Measurements from ENCODE around the gene B4GALNT1. TPM values are rescaled to one million over a fixed set of nuclear protein-coding genes. Genes with fewer than 3 reads are reported as not detected.

The B4GALNT1 gene
- total and polyA plus RNA-seq, 9 of the 15 experiments (the other 6 are each of a cell fraction or from before 2014, with no cell fraction given) = 1.0 to 32.2 (median 9.8) TPM

Other genes starting within 250 kb of the B4GALNT1 start
Only the 7 nearest of the 24 such genes appear.
- 128 and 135 TPM in 2 replicates for gene DCTN2, start 86.0 kb downstream of the B4GALNT1 start, total RNA-seq (2014; rRNA removed)
- 114 and 115 TPM in 2 replicates for gene DCTN2, start 86.0 kb downstream of the B4GALNT1 start, total RNA-seq (2014; rRNA removed; fragmentation: Illumina TruSeq; extraction: Trizol)
- 122 and 151 TPM in 2 replicates for gene DCTN2, start 86.0 kb downstream of the B4GALNT1 start, total RNA-seq (2015; rRNA removed; fragmentation: Illumina TruSeq; extraction: Trizol)
- gene DCTN2, start 86.0 kb downstream of the B4GALNT1 start, total RNA-seq (2021) = 119 and 129 TPM in 2 replicates
- 137 and 161 TPM in 2 replicates for gene DCTN2, start 86.0 kb downstream of the B4GALNT1 start, polyA plus RNA-seq (2011; rRNA removed)
- 255 and 270 TPM in 2 replicates for gene DCTN2, start 86.0 kb downstream of the B4GALNT1 start, polyA plus RNA-seq (2014; fragmentation: Illumina TruSeq; extraction: Trizol)
- 10 to 100 TPM; 43.6 to 64.7 TPM for gene DCTN2, start 86.0 kb downstream of the B4GALNT1 start, polyA plus RNA-seq (2014; fragmentation: Nextera tagmentation; extraction: Ambion mirVana)
- gene DCTN2, start 86.0 kb downstream of the B4GALNT1 start, polyA plus RNA-seq (2014; rRNA removed) = 125 and 127 TPM in 2 replicates
- 5.9 and 7.1 TPM in 2 replicates for gene KIF5A, start 83.2 kb downstream of the B4GALNT1 start, total RNA-seq (2014; rRNA removed)
- gene KIF5A, start 83.2 kb downstream of the B4GALNT1 start, total RNA-seq (2014; rRNA removed; fragmentation: Illumina TruSeq; extraction: Trizol) = 7.3 and 8.0 TPM in 2 replicates
- gene KIF5A, start 83.2 kb downstream of the B4GALNT1 start, total RNA-seq (2015; rRNA removed; fragmentation: Illumina TruSeq; extraction: Trizol) = 4.3 and 4.5 TPM in 2 replicates
- 14.2 and 17.7 TPM in 2 replicates for gene KIF5A, start 83.2 kb downstream of the B4GALNT1 start, total RNA-seq (2021)
- gene KIF5A, start 83.2 kb downstream of the B4GALNT1 start, polyA plus RNA-seq (2011; rRNA removed) = 16.0 and 19.3 TPM in 2 replicates
- 16.0 and 16.1 TPM in 2 replicates for gene KIF5A, start 83.2 kb downstream of the B4GALNT1 start, polyA plus RNA-seq (2014; fragmentation: Illumina TruSeq; extraction: Trizol)
- gene KIF5A, start 83.2 kb downstream of the B4GALNT1 start, polyA plus RNA-seq (2014; fragmentation: Nextera tagmentation; extraction: Ambion mirVana) = 1 to 10 TPM; 3.4 to 5.3 TPM
- 15.8 and 17.7 TPM in 2 replicates for gene KIF5A, start 83.2 kb downstream of the B4GALNT1 start, polyA plus RNA-seq (2014; rRNA removed)
- 13.8 and 20.7 TPM in 2 replicates for gene PIP4K2C, start 42.0 kb downstream of the B4GALNT1 start, total RNA-seq (2014; rRNA removed)
- gene PIP4K2C, start 42.0 kb downstream of the B4GALNT1 start, total RNA-seq (2014; rRNA removed; fragmentation: Illumina TruSeq; extraction: Trizol) = 18.3 and 19.9 TPM in 2 replicates
- 18.0 and 22.3 TPM in 2 replicates for gene PIP4K2C, start 42.0 kb downstream of the B4GALNT1 start, total RNA-seq (2015; rRNA removed; fragmentation: Illumina TruSeq; extraction: Trizol)
- 28.8 and 29.3 TPM in 2 replicates for gene PIP4K2C, start 42.0 kb downstream of the B4GALNT1 start, total RNA-seq (2021)
- gene PIP4K2C, start 42.0 kb downstream of the B4GALNT1 start, polyA plus RNA-seq (2011; rRNA removed) = 31.3 and 31.4 TPM in 2 replicates
- gene PIP4K2C, start 42.0 kb downstream of the B4GALNT1 start, polyA plus RNA-seq (2014; fragmentation: Illumina TruSeq; extraction: Trizol) = 39.5 and 41.4 TPM in 2 replicates
- gene PIP4K2C, start 42.0 kb downstream of the B4GALNT1 start, polyA plus RNA-seq (2014; fragmentation: Nextera tagmentation; extraction: Ambion mirVana) = 10 to 100 TPM in 1 of 2 experiments, 1 to 10 TPM in 1; 9.0 to 10.8 TPM
- gene PIP4K2C, start 42.0 kb downstream of the B4GALNT1 start, polyA plus RNA-seq (2014; rRNA removed) = 18.5 and 25.8 TPM in 2 replicates
- gene DTX3, start 28.4 kb downstream of the B4GALNT1 start, total RNA-seq (2014; rRNA removed) = not detected in 2 replicates
- gene DTX3, start 28.4 kb downstream of the B4GALNT1 start, total RNA-seq (2014; rRNA removed; fragmentation: Illumina TruSeq; extraction: Trizol) = not detected in 2 replicates
- gene DTX3, start 28.4 kb downstream of the B4GALNT1 start, total RNA-seq (2015; rRNA removed; fragmentation: Illumina TruSeq; extraction: Trizol) = not detected in 2 replicates
- gene DTX3, start 28.4 kb downstream of the B4GALNT1 start, total RNA-seq (2021) = 0.09 TPM in 1 of 2 replicates, not detected in the other
- 0.15 TPM in 1 of 2 replicates, not detected in the other for gene DTX3, start 28.4 kb downstream of the B4GALNT1 start, polyA plus RNA-seq (2011; rRNA removed)
- not detected in 2 replicates for gene DTX3, start 28.4 kb downstream of the B4GALNT1 start, polyA plus RNA-seq (2014; fragmentation: Illumina TruSeq; extraction: Trizol)
- gene DTX3, start 28.4 kb downstream of the B4GALNT1 start, polyA plus RNA-seq (2014; fragmentation: Nextera tagmentation; extraction: Ambion mirVana) = under 1 TPM; 0.03 to 0.06 TPM
- not detected in 2 replicates for gene DTX3, start 28.4 kb downstream of the B4GALNT1 start, polyA plus RNA-seq (2014; rRNA removed)
- gene ARHGEF25, start 21.8 kb downstream of the B4GALNT1 start, total RNA-seq (2014; rRNA removed) = 11.6 and 18.6 TPM in 2 replicates
- 7.5 and 9.2 TPM in 2 replicates for gene ARHGEF25, start 21.8 kb downstream of the B4GALNT1 start, total RNA-seq (2014; rRNA removed; fragmentation: Illumina TruSeq; extraction: Trizol)
- gene ARHGEF25, start 21.8 kb downstream of the B4GALNT1 start, total RNA-seq (2015; rRNA removed; fragmentation: Illumina TruSeq; extraction: Trizol) = 4.9 and 6.1 TPM in 2 replicates
- gene ARHGEF25, start 21.8 kb downstream of the B4GALNT1 start, total RNA-seq (2021) = 13.6 and 15.0 TPM in 2 replicates
- gene ARHGEF25, start 21.8 kb downstream of the B4GALNT1 start, polyA plus RNA-seq (2011; rRNA removed) = 13.3 and 18.1 TPM in 2 replicates
- gene ARHGEF25, start 21.8 kb downstream of the B4GALNT1 start, polyA plus RNA-seq (2014; fragmentation: Illumina TruSeq; extraction: Trizol) = 14.1 and 14.9 TPM in 2 replicates
- 1 to 10 TPM in 1 of 2 experiments, under 1 TPM in 1; 0.13 to 1.4 TPM for gene ARHGEF25, start 21.8 kb downstream of the B4GALNT1 start, polyA plus RNA-seq (2014; fragmentation: Nextera tagmentation; extraction: Ambion mirVana)
- gene ARHGEF25, start 21.8 kb downstream of the B4GALNT1 start, polyA plus RNA-seq (2014; rRNA removed) = 16.0 and 17.3 TPM in 2 replicates
- 88.5 and 93.7 TPM in 2 replicates for gene OS9, start 60.9 kb upstream of the B4GALNT1 start, total RNA-seq (2014; rRNA removed)
- gene OS9, start 60.9 kb upstream of the B4GALNT1 start, total RNA-seq (2014; rRNA removed; fragmentation: Illumina TruSeq; extraction: Trizol) = 71.3 and 77.4 TPM in 2 replicates
- gene OS9, start 60.9 kb upstream of the B4GALNT1 start, total RNA-seq (2015; rRNA removed; fragmentation: Illumina TruSeq; extraction: Trizol) = 90.2 and 97.8 TPM in 2 replicates
- 85.4 and 89.5 TPM in 2 replicates for gene OS9, start 60.9 kb upstream of the B4GALNT1 start, total RNA-seq (2021)
- 84.0 and 113 TPM in 2 replicates for gene OS9, start 60.9 kb upstream of the B4GALNT1 start, polyA plus RNA-seq (2011; rRNA removed)
- 93.3 and 105 TPM in 2 replicates for gene OS9, start 60.9 kb upstream of the B4GALNT1 start, polyA plus RNA-seq (2014; fragmentation: Illumina TruSeq; extraction: Trizol)
- gene OS9, start 60.9 kb upstream of the B4GALNT1 start, polyA plus RNA-seq (2014; fragmentation: Nextera tagmentation; extraction: Ambion mirVana) = 1 to 10 TPM; 4.6 to 7.9 TPM
- 89.0 and 102 TPM in 2 replicates for gene OS9, start 60.9 kb upstream of the B4GALNT1 start, polyA plus RNA-seq (2014; rRNA removed)
- gene AGAP2, start 105.5 kb upstream of the B4GALNT1 start, total RNA-seq (2014; rRNA removed) = 0.18 and 0.20 TPM in 2 replicates
- gene AGAP2, start 105.5 kb upstream of the B4GALNT1 start, total RNA-seq (2014; rRNA removed; fragmentation: Illumina TruSeq; extraction: Trizol) = 0.13 and 0.36 TPM in 2 replicates
- 0.04 and 0.08 TPM in 2 replicates for gene AGAP2, start 105.5 kb upstream of the B4GALNT1 start, total RNA-seq (2015; rRNA removed; fragmentation: Illumina TruSeq; extraction: Trizol)
- 0.31 and 0.60 TPM in 2 replicates for gene AGAP2, start 105.5 kb upstream of the B4GALNT1 start, total RNA-seq (2021)
- 0.12 and 0.36 TPM in 2 replicates for gene AGAP2, start 105.5 kb upstream of the B4GALNT1 start, polyA plus RNA-seq (2011; rRNA removed)
- 0.19 and 0.77 TPM in 2 replicates for gene AGAP2, start 105.5 kb upstream of the B4GALNT1 start, polyA plus RNA-seq (2014; fragmentation: Illumina TruSeq; extraction: Trizol)
- under 1 TPM in 1 of 2 experiments, not detected in 1; 0.07 TPM for gene AGAP2, start 105.5 kb upstream of the B4GALNT1 start, polyA plus RNA-seq (2014; fragmentation: Nextera tagmentation; extraction: Ambion mirVana)
- 0.20 and 0.88 TPM in 2 replicates for gene AGAP2, start 105.5 kb upstream of the B4GALNT1 start, polyA plus RNA-seq (2014; rRNA removed)